HFFc6 (cell line): ENCODE results near the gene C15orf61. TPM values are rescaled to one million over a fixed set of nuclear protein-coding genes. Genes with fewer than 3 reads are reported as not detected.

Source experiments
- DNase-seq: peaks from one replicate; pipeline ENCODE4 v3.0.0-alpha.2; 2018
- H3K27ac Mint-ChIP-seq: 2 replicates; pipeline ENCODE4 v1.8.0; 2020; ENCODE audit warnings: mild to moderate bottlenecking, mixed read lengths
- H3K27me3 Mint-ChIP-seq: 2 replicates; pipeline ENCODE4 v1.8.0; 2021; ENCODE audit warnings: mild to moderate bottlenecking, moderate library complexity, mixed read lengths; ENCODE audit not compliant: insufficient read depth
- H3K36me3 Mint-ChIP-seq: 2 replicates; pipeline ENCODE4 v1.8.0; 2021; ENCODE audit warnings: low read depth, mixed read lengths
- H3K4me1 Mint-ChIP-seq: 2 replicates; pipeline ENCODE4 v1.8.0; 2020; ENCODE audit warnings: low read depth, mixed read lengths
- H3K4me3 Mint-ChIP-seq: 2 replicates; pipeline ENCODE4 v1.8.0; 2020; ENCODE audit warnings: mild to moderate bottlenecking, moderate library complexity, mixed read lengths
- H3K9me3 Mint-ChIP-seq: 2 replicates; pipeline ENCODE4 v1.8.0; 2020; ENCODE audit warnings: mild to moderate bottlenecking, mixed read lengths
- total RNA-seq, 6 experiments: library from RNA; stranded (reverse); fragmentation: NEBNext Ultra II Directional; extraction: Animal tissue kit (Norgen Biotek cat#: 25700); gene quantifications; 2 replicates in 1 of 6; 3 replicates in 5 of 6; pipeline ENCODE4 v1.2.3, GENCODE V29; 2021
- TF ChIP-seq, protein P1 (sequence below): fragments of 200-600 bp; sonication (generic); IDR thresholded peaks from 2 replicates; pipeline ENCODE4 v1.5.0; 2021; ENCODE audit warnings: antibody characterized with exemption, mild to moderate bottlenecking

Gene C15orf61
- total RNA-seq, 6 experiments from 2014 or later, result 5.1 to 7.5 (median 5.9) TPM

DNA sequence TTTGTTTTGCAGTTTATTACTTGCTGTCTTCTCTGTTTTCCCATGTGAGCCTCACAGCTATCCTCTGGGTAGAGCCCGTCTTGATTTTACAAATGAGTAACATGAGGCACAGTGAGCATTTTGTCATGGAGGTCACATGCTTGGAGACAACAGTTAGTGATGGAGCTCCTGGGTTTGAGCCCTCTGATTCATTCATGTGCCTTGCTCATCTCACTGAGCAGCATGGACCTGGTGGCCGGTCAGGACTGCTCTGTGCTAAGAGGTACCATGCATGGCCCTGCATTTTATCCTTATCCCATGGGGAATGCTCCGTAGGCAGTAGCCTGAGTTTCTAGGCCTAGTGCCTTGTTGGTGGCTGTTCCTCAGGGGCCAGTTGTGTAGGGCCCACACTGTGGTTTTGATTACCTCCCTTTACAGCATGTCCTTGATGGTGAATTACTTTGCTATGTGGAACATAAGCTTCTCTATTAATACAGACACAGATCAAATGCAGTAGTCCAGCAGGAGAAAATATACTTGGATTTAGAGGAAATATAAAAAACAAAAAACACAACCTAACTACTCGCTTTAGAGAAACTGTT, 57.2 kb downstream of the C15orf61 start:
- DNase-seq, result no peak
- TF ChIP-seq, protein P1, sequence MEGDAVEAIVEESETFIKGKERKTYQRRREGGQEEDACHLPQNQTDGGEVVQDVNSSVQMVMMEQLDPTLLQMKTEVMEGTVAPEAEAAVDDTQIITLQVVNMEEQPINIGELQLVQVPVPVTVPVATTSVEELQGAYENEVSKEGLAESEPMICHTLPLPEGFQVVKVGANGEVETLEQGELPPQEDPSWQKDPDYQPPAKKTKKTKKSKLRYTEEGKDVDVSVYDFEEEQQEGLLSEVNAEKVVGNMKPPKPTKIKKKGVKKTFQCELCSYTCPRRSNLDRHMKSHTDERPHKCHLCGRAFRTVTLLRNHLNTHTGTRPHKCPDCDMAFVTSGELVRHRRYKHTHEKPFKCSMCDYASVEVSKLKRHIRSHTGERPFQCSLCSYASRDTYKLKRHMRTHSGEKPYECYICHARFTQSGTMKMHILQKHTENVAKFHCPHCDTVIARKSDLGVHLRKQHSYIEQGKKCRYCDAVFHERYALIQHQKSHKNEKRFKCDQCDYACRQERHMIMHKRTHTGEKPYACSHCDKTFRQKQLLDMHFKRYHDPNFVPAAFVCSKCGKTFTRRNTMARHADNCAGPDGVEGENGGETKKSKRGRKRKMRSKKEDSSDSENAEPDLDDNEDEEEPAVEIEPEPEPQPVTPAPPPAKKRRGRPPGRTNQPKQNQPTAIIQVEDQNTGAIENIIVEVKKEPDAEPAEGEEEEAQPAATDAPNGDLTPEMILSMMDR, result no peak
- H3K4me3 Mint-ChIP-seq, result no peak overlapping the region
- H3K4me1 Mint-ChIP-seq, result peaks cover 13% of the 10 kb centered on the region
- no peak overlapping the region for H3K27ac Mint-ChIP-seq
- H3K36me3 Mint-ChIP-seq, result peaks cover 4% of the 10 kb centered on the region; the same call in 1 of the 2 replicates
- no peaks in the 10 kb centered on the region for H3K9me3 Mint-ChIP-seq
- H3K27me3 Mint-ChIP-seq, result no peaks in the 10 kb centered on the region

- H3K4me1 Mint-ChIP-seq, result peaks cover 8% of the 10 kb centered on the region
- no peak overlapping the region for H3K4me3 Mint-ChIP-seq
- DNase-seq, result no peak
- H3K36me3 Mint-ChIP-seq, result peaks cover 4% of the 10 kb centered on the region; the same call in 1 of the 2 replicates
- no peak overlapping the region for H3K27ac Mint-ChIP-seq
- H3K27me3 Mint-ChIP-seq, result no peaks in the 10 kb centered on the region
- TF ChIP-seq, protein P1, result no peak
- no peaks in the 10 kb centered on the region for H3K9me3 Mint-ChIP-seq
Measured at GRCh38 chr15:67579164-67579563, 58.2 kb downstream of the C15orf61 start.

Other genes starting within 250 kb of the C15orf61 start
- gene MAP2K5, start 21.6 kb downstream of the C15orf61 start, total RNA-seq, result 10 to 100 TPM; 10.2 to 14.3 (median 13.3) TPM